HFFc6 (cell line): ENCODE data around the gene UBL4A. TPM values are rescaled to one million over a fixed set of nuclear protein-coding genes. Genes with fewer than 3 reads are reported as not detected.
A peak's percentile ranks its signal among the peaks of the same experiment; 100 is the strongest.

Experiments used
- DNase-seq: peaks from one replicate; pipeline ENCODE4 v3.0.0-alpha.2; 2018
- H3K27ac Mint-ChIP-seq: 2 replicates; pipeline ENCODE4 v1.8.0; 2020; ENCODE audit warnings: mild to moderate bottlenecking, mixed read lengths
- H3K27me3 Mint-ChIP-seq: 2 replicates; pipeline ENCODE4 v1.8.0; 2021; ENCODE audit warnings: mild to moderate bottlenecking, moderate library complexity, mixed read lengths; ENCODE audit not compliant: insufficient read depth
- H3K36me3 Mint-ChIP-seq: 2 replicates; pipeline ENCODE4 v1.8.0; 2021; ENCODE audit warnings: low read depth, mixed read lengths
- H3K4me1 Mint-ChIP-seq: 2 replicates; pipeline ENCODE4 v1.8.0; 2020; ENCODE audit warnings: low read depth, mixed read lengths
- H3K4me3 Mint-ChIP-seq: 2 replicates; pipeline ENCODE4 v1.8.0; 2020; ENCODE audit warnings: mild to moderate bottlenecking, moderate library complexity, mixed read lengths
- H3K9me3 Mint-ChIP-seq: 2 replicates; pipeline ENCODE4 v1.8.0; 2020; ENCODE audit warnings: mild to moderate bottlenecking, mixed read lengths
- total RNA-seq, 6 experiments: library from RNA; stranded (reverse); fragmentation: NEBNext Ultra II Directional; extraction: Animal tissue kit (Norgen Biotek cat#: 25700); gene quantifications; 2 replicates in 1 of 6; 3 replicates in 5 of 6; pipeline ENCODE4 v1.2.3, GENCODE V29; 2021
- TF ChIP-seq, protein P1 (sequence below): fragments of 200-600 bp; sonication (generic); IDR thresholded peaks from 2 replicates; pipeline ENCODE4 v1.5.0; 2021; ENCODE audit warnings: antibody characterized with exemption, mild to moderate bottlenecking

Gene UBL4A
- total RNA-seq, 6 experiments from 2014 or later, result 26.7 to 31.6 (median 29.7) TPM

DNA sequence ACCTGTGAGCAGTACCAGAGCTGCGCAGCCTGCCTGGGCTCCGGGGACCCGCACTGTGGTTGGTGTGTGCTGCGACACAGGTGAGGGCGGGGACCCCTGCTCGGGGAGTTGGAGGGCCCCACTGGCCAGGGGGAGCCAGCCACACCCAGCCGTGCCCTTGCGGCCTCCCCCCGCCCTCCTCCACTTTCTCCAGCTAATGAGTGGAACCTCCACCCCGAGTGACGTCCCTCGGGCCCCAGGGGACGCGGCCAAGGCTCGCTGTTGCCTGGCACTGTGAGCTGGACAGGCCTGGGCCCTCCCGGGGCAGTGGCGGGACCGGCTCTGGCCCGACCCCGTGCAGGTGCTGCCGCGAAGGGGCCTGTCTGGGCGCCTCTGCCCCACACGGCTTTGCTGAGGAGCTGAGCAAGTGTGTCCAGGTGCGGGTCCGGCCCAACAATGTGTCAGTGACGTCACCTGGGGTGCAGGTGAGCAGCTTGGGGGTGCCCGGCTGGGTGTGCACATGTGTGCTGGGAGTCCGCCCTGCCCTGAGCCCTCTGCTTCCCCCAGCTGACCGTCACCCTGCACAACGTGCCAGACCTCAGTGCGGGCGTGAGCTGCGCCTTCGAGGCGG is 22.7 kb downstream of the UBL4A start:
- Mint-ChIP-seq H3K4me1 (no peaks in the 10 kb centered on the region), H3K27ac (no peak overlapping the region), H3K4me3 (no peak overlapping the region), H3K36me3 (no peaks in the 10 kb centered on the region), H3K9me3 (no peaks in the 10 kb centered on the region), H3K27me3 (peaks cover 2% of the 10 kb centered on the region; the same call in 1 of the 2 replicates)
- TF ChIP-seq, protein P1, sequence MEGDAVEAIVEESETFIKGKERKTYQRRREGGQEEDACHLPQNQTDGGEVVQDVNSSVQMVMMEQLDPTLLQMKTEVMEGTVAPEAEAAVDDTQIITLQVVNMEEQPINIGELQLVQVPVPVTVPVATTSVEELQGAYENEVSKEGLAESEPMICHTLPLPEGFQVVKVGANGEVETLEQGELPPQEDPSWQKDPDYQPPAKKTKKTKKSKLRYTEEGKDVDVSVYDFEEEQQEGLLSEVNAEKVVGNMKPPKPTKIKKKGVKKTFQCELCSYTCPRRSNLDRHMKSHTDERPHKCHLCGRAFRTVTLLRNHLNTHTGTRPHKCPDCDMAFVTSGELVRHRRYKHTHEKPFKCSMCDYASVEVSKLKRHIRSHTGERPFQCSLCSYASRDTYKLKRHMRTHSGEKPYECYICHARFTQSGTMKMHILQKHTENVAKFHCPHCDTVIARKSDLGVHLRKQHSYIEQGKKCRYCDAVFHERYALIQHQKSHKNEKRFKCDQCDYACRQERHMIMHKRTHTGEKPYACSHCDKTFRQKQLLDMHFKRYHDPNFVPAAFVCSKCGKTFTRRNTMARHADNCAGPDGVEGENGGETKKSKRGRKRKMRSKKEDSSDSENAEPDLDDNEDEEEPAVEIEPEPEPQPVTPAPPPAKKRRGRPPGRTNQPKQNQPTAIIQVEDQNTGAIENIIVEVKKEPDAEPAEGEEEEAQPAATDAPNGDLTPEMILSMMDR, result no peak
- no peak for DNase-seq

DNA sequence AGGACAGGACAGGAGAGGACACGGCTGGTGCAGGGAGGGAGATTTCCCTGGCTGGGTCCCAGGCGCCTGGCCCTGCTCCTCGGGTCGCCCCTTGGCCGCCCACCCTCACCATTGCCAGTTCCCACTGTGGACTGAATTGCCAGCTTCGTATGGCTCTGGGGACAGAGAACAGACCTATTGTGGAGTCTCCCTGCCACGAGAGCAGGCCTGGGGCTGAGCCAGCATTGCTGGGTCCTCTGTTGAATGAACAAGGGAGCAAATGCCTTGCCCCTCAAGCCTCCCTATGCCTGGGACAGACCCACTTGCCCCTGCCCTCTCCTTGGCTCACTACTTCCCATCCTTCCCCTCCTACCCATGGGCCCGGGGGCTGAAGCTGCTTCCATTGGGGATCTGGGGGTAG is 24.0 kb downstream of the UBL4A start:
- no peak overlapping the region for H3K27ac Mint-ChIP-seq
- peaks cover 3% of the 10 kb centered on the region; the same call in 1 of the 2 replicates for H3K27me3 Mint-ChIP-seq
- no peaks in the 10 kb centered on the region for H3K9me3 Mint-ChIP-seq
- H3K4me1 Mint-ChIP-seq, result 0 out of 2 replicates have a peak, but pooled peaks cover 2% of the 10 kb centered on the region
- no peaks in the 10 kb centered on the region for H3K36me3 Mint-ChIP-seq
- DNase-seq, result no peak
- no peak overlapping the region for H3K4me3 Mint-ChIP-seq
- TF ChIP-seq, protein P1, result no peak

DNA sequence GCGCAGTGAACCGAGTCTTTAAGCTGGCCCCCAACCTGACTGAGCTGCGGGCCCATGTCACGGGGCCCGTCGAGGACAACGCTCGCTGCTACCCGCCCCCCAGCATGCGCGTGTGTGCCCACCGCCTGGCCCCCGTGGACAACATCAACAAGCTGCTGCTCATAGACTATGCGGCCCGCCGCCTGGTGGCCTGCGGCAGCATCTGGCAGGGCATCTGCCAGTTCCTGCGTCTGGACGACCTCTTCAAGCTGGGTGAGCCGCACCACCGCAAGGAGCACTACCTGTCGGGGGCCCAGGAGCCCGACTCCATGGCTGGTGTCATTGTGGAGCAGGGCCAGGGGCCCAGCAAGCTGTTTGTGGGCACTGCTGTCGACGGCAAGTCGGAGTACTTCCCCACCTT is 26.1 kb downstream of the UBL4A start:
- Mint-ChIP-seq H3K4me1 (0 out of 2 replicates have a peak, but pooled peaks cover 5% of the 10 kb centered on the region), H3K4me3 (peak overlapping the region; percentile 89), H3K27ac (no peak overlapping the region; the same call in 1 of the 2 replicates), H3K36me3 (no peaks in the 10 kb centered on the region), H3K27me3 (peaks cover 3% of the 10 kb centered on the region; the same call in 1 of the 2 replicates), H3K9me3 (no peaks in the 10 kb centered on the region)
- TF ChIP-seq, protein P1, result no peak
- DNase-seq, result no peak

DNA sequence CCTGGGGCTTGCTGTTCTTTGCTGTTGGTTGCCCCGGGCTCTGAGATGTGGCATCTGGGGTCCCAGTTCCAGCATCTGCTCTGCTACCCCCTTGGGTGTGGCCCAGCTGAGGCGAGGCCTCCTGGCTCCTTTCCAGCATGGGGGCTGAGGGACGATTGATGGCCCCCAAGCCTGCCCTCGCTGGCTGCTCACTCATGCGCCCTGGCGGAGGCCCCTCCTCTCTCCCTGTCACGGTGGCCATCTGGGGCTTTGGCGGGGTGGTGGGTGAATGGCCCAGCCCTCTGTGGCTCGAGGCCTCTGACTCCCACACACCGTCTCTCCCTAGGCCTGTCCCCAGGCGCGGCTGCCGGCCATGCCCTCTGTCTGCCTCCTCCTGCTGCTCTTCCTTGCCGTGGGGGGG is 26.6 kb downstream of the UBL4A start:
- H3K27me3 Mint-ChIP-seq, result peaks cover 3% of the 10 kb centered on the region; the same call in 1 of the 2 replicates
- H3K4me3 Mint-ChIP-seq, result peak overlapping the region; percentile 89
- TF ChIP-seq, protein P1, result no peak
- no peaks in the 10 kb centered on the region for H3K9me3 Mint-ChIP-seq
- H3K36me3 Mint-ChIP-seq, result no peaks in the 10 kb centered on the region
- no peak for DNase-seq
- H3K27ac Mint-ChIP-seq, result no peak overlapping the region; the same call in 1 of the 2 replicates
- 0 out of 2 replicates have a peak, but pooled peaks cover 5% of the 10 kb centered on the region for H3K4me1 Mint-ChIP-seq

DNA sequence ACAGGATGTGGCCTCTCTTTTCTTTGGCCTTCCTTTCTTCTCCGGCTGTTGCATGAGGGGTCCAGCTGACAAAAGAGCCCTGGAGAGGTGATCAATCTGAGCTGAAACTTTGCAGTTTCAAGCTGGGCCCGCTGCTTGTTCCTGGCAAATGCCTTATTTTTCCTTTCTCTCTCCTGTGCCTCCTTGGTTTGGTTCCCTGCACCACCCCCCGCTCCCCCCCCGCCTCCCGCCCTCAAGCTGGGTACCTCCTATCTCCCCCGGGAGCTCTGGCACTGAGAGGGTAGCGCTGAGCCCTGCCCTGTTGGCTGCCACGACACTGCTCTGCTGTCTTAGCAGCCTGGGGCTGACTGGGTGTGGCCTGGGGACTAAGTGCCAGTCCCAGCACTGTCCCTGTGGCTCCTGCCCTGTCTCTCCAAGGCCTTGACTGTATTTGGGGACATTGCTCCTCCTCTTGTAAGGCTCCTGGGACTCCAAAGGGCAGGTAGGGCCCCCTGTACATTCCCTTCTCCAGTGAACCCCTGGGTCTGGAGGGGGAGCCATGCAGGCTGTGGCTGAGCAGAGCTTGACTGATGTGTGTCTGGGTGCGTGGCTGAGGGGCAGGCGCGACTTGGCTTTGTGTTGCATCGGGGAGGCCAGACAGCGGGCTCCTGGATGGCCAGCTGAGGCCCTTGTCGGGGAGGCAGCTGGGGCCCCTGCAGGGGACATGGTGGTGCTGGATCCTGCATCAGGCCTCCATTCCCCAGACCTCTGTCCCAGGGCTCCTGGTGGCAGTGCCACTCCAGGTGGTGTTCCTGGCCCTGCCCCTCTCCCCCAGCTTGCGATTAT is 27.2 kb downstream of the UBL4A start:
- peak; percentile 23 for DNase-seq
- Mint-ChIP-seq H3K4me1 (0 out of 2 replicates have a peak, but pooled peaks cover 5% of the 10 kb centered on the region), H3K9me3 (no peaks in the 10 kb centered on the region), H3K27me3 (peaks cover 5% of the 10 kb centered on the region), H3K36me3 (peaks cover 6% of the 10 kb centered on the region; the same call in 1 of the 2 replicates), H3K4me3 (peak overlapping the region; percentile 89), H3K27ac (peak overlapping the region; percentile 59)
- TF ChIP-seq, protein P1, result no peak
